Fibroblast of the aortic adventitia (primary cell): ENCODE data around the gene OPN1MW3. TPM values are rescaled to one million over a fixed set of nuclear protein-coding genes. Genes with fewer than 3 reads are reported as not detected.
"Not testable (repeated sequence)": the region's sequence is repeated elsewhere in the genome, so short reads cannot be mapped to it uniquely, and the experiment has no call there.

Experiments
- DNase-seq: peaks from one replicate; pipeline ENCODE4 v3.0.0-alpha.2; 2010; ENCODE audit warnings: low read depth
- H3K4me3 ChIP-seq: 2 replicates; pipeline ENCODE4 v1.5.1; 2011; ENCODE audit warnings: low read depth, mild to moderate bottlenecking, control low read depth, low read length, moderate library complexity
- total RNA-seq: library from RNA; depleted of rRNA; stranded (reverse); fragments of >200 nt; gene quantifications from 2 replicates; pipeline ENCODE4 v1.2.3, GENCODE V29; 2012; ENCODE audit warnings: low replicate concordance

OPN1MW3 gene
- total RNA-seq: not detected in 2 replicates

GRCh38 chrX:154257282-154257681, at the start of gene OPN1MW3:
OPN1MW3 (plus strand) TSS chrX:154257582; CDS start chrX:154257620, 38 bp downstream.
- not testable (repeated sequence) for DNase-seq, H3K4me3 ChIP-seq

- DNase-seq, H3K4me3 ChIP-seq: not testable (repeated sequence)
Observed at GRCh38 chrX:154209670-154210418, 47.5 kb upstream of the OPN1MW3 start.

- DNase-seq, H3K4me3 ChIP-seq: not testable (repeated sequence)
Observed at GRCh38 chrX:154211057-154211456, 46.3 kb upstream of the OPN1MW3 start.

GRCh38 chrX:154211499-154211898, 45.9 kb upstream of the OPN1MW3 start:
- DNase-seq, H3K4me3 ChIP-seq: not testable (repeated sequence)

- not testable (repeated sequence) for H3K4me3 ChIP-seq, DNase-seq
Observed at GRCh38 chrX:154219456-154219855, 37.9 kb upstream of the OPN1MW3 start, which contains the start of gene OPN1MW2. OPN1MW2 (plus strand) TSS chrX:154219756; CDS start chrX:154219816, 60 bp downstream.

GRCh38 chrX:154225292-154225691, 32.1 kb upstream of the OPN1MW3 start:
- not testable (repeated sequence) for H3K4me3 ChIP-seq, DNase-seq

GRCh38 chrX:154226706-154227105, 30.7 kb upstream of the OPN1MW3 start:
- H3K4me3 ChIP-seq, DNase-seq: not testable (repeated sequence)

- not testable (repeated sequence) for H3K4me3 ChIP-seq, DNase-seq
Observed at GRCh38 chrX:154231443-154231842, 25.9 kb upstream of the OPN1MW3 start.

GRCh38 chrX:154233620-154234019, 23.8 kb upstream of the OPN1MW3 start:
- not testable (repeated sequence) for H3K4me3 ChIP-seq, DNase-seq

GRCh38 chrX:154238939-154239559, 18.3 kb upstream of the OPN1MW3 start:
- not testable (repeated sequence) for H3K4me3 ChIP-seq, DNase-seq

- not testable (repeated sequence) for H3K4me3 ChIP-seq, DNase-seq
Observed at GRCh38 chrX:154239982-154240503, 17.3 kb upstream of the OPN1MW3 start.

- not testable (repeated sequence) for DNase-seq, H3K4me3 ChIP-seq
Observed at GRCh38 chrX:154247377-154248045, 9.9 kb upstream of the OPN1MW3 start.

- DNase-seq, H3K4me3 ChIP-seq: not testable (repeated sequence)
Observed at GRCh38 chrX:154248076-154248475, 9.3 kb upstream of the OPN1MW3 start.

- not testable (repeated sequence) for DNase-seq, H3K4me3 ChIP-seq
Observed at GRCh38 chrX:154258711-154259110, 1.3 kb downstream of the OPN1MW3 start.

- not testable (repeated sequence) for DNase-seq, H3K4me3 ChIP-seq
Observed at GRCh38 chrX:154263072-154263471, 5.7 kb downstream of the OPN1MW3 start.

GRCh38 chrX:154269245-154269644, 11.9 kb downstream of the OPN1MW3 start:
- not testable (repeated sequence) for DNase-seq, H3K4me3 ChIP-seq

GRCh38 chrX:154284489-154285338, 27.3 kb downstream of the OPN1MW3 start:
- not testable (repeated sequence) for H3K4me3 ChIP-seq, DNase-seq

GRCh38 chrX:154286406-154286805, 29.0 kb downstream of the OPN1MW3 start:
- not testable (repeated sequence) for H3K4me3 ChIP-seq, DNase-seq
